HG03520 (cell line): Measurements from ENCODE around the gene CHKB.
"Not testable (repeated sequence)": the region's sequence is repeated elsewhere in the genome, so short reads cannot be mapped to it uniquely, and the experiment has no call there.

Experiments used
- ATAC-seq: cut with Tn5 transposase; IDR thresholded peaks from one replicate; pipeline ENCODE4 v1.9.1; 2021; ENCODE audit warnings: mild to moderate bottlenecking, moderate library complexity; ENCODE audit not compliant: unreplicated experiment

The CHKB gene

DNA sequence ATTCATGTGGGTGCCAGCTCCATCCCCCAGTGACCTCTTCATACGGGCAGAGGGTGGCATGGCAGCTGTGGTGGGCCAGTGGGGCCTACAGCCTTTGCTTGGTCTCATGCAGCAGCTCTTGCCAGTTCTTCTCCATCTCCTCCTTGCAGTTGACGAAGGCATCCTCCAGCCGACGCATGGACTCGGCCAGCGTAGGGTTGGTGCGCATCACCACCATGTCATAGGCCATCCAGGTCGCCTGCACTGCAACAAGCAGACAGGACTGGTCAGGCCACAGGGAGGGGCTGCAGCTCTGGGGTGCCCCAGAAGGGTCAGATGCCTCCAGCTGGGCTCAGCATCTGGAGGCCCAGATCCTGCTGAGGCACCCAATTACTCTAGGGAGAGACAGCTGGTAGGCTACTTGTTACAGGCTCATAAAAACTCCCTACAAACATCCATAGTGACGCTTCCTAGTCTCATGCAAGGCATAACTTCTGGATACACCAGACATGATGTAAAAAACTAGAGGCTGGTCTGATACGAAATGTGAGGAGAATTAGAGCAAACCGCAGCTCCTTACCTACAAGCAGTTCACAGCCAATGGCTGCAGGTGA, 31.4 kb downstream of the CHKB start:
- ATAC-seq, result no peak

- ATAC-seq, result no peak
Measured at GRCh38 chr22:50550395-50550794, 32.3 kb downstream of the CHKB start.

GRCh38 chr22:50548921-50549790, 33.5 kb downstream of the CHKB start:
- no peak for ATAC-seq

- ATAC-seq, result no peak
Measured at GRCh38 chr22:50548040-50548920, 34.4 kb downstream of the CHKB start.

- ATAC-seq, result no peak
Measured at GRCh38 chr22:50547263-50547985, 35.2 kb downstream of the CHKB start.

GRCh38 chr22:50546326-50547262, 36.1 kb downstream of the CHKB start:
- ATAC-seq, result no peak

- ATAC-seq, result no peak
Measured at GRCh38 chr22:50545522-50546325, 36.9 kb downstream of the CHKB start, which contains the start of gene KLHDC7B. KLHDC7B (plus strand) TSS chr22:50545899; CDS start chr22:50546244, 345 bp downstream.

GRCh38 chr22:50544746-50545253, 37.8 kb downstream of the CHKB start:
- ATAC-seq, result no peak

DNA sequence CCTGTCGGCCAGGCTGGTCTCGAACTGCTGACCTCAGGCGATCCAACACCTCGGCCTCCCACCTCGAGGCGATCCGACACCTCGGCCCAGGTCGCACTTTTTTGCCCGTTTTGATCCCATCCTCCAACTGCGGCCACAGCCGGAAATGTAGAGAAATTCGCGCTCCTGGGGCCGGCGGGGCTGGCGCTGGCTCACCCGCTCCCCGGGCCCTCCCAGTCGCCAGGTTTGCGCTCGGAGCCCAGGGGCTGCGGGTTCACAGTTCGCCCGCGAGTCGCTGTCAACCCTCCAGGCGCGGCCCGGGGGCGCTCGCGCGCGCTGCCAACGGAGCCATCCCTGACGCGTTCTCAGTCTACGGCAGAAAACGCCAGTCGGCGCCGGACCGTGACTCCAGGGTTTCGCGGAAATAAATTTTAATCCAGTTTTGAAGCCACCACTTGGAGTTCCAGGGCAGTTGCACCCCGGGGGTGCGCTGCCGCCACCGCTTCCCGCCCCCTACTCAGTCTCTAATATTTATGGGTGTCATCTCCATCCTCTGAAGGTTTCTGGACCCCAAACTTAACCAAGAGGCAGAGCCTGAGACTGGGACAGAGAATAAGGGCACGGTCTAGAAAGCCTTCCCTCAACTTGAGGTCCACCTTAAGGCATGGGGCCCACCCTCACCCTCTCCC, 38.4 kb downstream of the CHKB start:
- ATAC-seq, result no peak

DNA sequence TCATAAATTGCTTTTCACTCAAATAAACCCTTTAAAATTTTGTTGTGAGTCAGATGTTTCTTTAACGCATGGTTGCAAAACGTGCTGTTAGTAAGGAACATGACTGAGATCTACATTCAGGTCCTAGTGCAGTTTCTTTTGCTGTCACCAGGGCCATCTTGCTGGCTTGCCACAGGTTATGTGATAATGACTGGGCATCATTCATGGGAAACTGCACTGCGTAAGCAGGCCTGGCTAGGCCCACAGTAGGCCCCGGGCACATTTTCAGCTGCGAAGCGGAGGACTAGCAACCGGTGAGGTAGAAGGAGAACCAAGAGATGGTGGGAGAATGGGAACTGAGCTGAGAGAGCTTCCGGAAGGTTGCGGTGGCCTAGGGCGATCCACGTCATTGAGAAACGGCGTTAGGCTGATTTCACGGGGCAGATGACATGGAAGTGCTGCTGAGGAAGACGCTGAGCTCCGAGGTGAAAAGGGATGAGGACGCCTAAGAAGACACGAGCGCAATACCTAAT, 40.2 kb downstream of the CHKB start:
- ATAC-seq, result no peak

- ATAC-seq, result not testable (repeated sequence)
Measured at GRCh38 chr22:50541667-50542026, 41.0 kb downstream of the CHKB start.

- no peak for ATAC-seq
Measured at GRCh38 chr22:50540381-50540780, 42.3 kb downstream of the CHKB start.

- ATAC-seq, result no peak
Measured at GRCh38 chr22:50537765-50538164, 44.9 kb downstream of the CHKB start.

- no peak for ATAC-seq
Measured at GRCh38 chr22:50536226-50536625, 46.4 kb downstream of the CHKB start.

DNA sequence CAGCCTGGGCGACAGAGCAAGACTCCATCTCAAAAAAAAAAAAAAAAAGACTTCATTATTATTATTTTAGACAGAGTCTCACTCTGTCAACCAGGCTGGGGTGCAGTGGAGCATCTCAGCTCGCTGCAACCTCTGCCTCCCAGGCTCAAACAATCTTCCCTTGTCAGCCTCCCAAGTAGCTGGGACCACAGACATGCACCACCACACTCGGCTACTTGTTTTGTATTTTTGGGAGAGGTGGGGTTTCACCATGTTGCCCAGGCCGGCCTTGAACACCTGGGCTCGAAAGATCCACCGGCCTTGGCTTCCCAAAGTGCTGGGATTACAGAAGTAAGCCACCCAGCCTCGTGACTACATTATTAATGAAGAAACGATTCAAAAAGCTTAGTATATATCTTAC, 47.5 kb downstream of the CHKB start:
- no peak for ATAC-seq

DNA sequence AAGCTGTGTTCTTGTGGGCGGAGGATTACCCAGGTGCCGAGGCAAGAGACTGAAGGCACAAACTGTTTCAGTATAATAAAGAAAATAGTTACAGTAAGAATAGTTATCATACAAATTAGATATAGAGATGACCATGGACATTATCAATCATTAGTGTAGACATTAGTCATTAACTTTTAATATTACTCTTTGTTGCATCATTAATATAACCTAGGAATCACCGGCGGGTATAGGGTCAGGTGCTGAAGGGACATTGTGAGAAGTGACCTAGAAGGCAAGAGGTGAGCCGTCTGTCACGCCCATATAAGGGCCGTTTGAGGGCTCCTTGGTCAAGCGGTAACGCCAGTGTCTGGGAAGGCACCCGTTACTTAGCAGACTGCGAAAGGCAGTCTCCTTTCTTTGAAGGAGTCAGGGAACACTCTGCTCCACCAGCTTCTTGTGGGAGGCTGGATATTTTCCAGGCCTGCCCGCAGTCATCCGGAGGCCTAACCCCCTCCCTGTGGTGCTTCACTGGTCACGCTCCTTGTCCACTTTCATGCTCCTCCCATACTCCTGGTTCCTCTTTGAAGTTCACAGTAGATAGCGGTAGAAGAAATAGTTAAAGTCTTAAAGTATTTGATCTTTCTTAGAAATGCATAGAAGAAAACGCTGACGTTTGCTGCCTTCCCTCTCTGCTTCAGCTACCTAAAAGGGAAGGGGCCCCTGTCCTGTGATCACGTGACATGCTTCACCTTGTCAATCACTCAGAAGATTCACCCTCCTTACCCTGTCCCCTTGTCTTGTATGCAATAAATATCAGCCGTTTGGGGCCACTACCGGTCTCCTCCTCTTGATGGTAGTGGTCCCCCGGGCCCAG, 48.6 kb downstream of the CHKB start:
- not testable (repeated sequence) for ATAC-seq
